ENCODE results near the gene ERCC4.

The ERCC4 gene

DNA sequence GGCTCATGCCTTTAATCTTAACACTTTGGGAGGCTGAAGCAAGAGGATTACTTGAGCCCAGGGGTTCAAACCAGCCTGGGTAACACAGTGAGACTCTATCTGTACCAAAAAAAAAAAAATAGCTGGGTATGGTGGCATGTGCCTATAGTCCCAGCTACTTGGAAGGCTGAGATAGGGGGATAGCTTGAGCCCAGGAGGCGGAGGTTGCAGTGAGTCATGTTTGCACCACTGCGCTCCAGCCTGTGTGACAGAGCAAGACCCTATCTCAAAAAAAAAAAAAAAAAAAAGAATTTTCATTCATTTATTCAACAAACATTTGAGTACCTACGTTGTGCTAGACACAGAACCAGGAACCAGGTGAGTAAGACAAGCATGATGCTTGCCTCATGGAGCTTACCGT, 77.6 kb downstream of the ERCC4 start:
- FAIRE-seq: no peak

DNA sequence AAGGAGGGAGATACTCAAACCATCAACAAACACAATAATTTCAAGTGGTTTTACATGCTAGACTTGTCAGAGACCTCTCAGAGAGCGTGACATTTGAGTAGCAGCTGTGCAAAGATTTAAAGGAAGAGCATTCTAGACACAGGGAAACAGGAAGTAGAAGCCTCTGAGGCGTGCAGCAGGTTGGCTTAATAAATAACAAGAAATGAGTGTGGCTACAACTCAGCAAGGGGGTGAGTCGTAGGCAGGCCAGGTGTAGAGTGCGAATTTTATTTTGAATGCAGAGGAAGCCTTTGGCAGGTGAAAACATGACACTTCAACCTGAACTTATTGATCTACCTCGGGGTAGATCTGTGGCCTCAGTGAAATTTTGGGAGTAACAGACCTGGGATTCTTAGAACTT, 78.0 kb downstream of the ERCC4 start:
- no peak for FAIRE-seq

DNA sequence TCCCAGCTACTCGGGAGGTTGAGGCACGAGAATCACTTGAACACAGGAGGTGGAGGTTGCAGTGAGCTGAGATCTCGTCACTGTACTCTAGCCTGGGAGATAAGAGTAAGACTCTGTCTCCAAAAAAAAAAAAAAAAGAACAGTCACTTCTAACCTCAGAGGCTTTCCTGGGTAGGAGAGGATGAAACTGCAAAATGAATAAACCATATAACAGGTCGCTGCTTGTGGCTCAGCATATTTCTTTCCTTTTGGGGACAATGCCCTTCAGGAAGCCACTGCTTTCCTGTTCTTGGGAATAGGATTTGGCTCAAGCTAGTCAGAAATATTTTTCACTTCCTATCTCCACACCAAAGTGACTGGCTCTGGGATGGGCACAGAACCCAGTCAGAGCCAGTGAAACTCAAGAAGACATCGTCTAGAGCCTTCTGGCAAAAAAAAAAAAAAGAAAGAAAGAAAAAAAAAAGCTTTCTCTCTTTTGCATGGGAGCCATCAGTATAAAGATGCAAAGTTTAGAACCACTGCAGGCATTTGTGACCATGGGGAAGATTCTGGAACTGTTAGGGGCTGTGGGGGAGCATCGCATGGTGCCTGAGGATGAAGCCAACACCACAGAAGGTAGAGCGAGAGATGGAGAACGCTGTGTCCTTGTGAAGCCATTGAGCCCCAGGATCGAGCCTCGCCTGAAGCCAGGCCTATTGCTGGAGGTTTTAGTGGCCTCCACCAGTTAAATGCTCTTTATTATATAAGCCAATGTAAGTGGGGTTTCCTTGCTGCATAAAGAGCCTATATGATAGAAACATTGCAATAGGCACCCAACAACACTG, 79.3 kb downstream of the ERCC4 start:
- no peak for FAIRE-seq

DNA sequence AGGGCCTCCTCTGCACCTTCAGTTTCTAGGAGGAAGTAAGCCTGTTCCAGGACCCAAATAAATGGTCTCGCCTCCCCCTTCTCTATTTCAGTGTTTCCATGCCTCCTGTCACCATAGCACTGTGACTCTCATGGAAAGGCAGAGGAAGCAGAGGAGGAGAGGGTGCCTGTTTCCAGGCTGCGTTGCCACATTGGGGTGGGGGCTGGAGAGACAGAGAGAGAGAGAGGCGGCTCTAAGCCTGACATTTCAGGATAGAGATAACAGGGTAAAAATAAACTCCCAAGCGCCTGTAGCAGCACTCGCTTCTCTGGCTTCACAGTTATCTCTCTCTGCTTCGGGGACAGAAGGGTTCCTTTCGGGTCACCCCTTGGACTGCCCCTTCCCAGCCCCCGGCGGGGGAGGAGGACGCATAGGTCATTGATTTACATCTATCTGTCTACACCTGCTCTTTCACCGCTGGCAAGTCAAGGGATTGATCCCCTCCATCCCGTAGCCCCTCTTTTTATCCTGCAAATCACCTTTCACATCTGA, 80.0 kb downstream of the ERCC4 start:
- FAIRE-seq: no peak

DNA sequence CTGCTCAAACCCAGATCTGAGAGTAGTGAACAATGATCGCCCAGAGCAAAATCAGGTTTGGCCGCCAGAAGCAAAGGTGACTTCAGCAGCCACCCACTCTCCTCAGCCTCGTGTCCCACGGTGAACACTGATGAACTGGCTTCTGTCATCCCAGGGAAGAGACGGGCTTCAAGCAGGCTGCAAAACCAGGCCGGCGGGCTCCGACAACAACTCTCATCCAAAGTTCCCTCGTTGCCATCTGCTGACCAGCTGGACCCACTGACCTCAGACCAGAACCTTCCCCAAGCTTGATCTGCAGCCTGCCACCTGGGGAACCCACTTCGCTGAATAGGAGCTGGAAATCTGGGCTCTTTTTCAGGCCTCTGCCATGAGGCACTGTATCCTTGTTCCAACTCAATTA, 81.6 kb downstream of the ERCC4 start:
- FAIRE-seq: no peak

All from G401.6 (cell line).